HK-2 (cell line): ENCODE measurements around the gene ELAC1.
"Not testable (repeated sequence)": the region's sequence is repeated elsewhere in the genome, so short reads cannot be mapped to it uniquely, and the experiment has no call there.

ENCODE experiments used
- DNase-seq: peaks from one replicate; pipeline ENCODE4 v3.0.0-alpha.2; 2018; ENCODE audit not compliant: unreplicated experiment

The ELAC1 gene, protein sequence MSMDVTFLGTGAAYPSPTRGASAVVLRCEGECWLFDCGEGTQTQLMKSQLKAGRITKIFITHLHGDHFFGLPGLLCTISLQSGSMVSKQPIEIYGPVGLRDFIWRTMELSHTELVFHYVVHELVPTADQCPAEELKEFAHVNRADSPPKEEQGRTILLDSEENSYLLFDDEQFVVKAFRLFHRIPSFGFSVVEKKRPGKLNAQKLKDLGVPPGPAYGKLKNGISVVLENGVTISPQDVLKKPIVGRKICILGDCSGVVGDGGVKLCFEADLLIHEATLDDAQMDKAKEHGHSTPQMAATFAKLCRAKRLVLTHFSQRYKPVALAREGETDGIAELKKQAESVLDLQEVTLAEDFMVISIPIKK

DNA sequence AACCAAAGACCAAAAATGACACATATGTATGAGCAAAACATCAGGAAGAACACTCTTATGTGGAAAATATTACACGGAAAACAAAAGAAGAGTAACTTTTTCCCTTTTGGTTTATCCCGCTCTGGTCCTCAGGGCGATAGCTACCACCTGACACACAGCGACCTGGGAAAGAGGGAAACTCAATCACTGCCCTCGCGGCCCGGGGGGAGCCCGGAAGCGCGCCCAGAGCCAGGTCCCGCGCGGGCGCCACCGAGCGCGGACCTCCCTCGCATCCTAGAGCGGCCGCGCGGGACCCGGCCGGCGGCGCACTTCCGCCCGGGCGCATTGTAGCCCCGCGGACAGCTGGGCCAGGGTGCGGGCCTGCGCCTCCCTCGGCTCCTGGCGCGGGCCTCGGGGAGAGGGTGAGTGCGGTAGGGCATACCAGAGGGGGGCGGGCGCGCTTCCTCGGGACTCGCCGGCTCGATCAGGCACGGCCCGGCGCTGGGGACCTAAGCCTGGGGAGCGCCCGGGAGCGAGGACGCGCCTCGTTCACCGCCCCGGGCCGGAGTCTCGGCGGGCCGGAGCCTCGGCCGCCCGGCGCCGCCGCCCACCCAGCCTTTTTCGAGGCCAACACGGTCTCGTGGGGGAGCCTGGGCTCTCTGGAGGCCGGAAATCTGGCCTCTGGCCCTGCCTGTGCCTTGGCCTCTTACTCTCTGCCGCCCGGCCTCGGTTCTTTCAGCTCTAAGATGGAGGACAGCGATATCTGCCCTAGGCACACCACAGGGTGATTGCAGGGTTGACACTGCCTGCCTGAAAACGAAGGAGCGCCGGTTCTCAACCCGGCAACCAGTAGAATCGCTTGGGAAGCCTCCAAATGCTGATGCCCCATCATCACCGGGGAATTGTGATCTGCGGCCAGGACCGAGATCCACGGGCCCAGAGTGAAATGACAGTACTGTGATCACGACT is at the start of gene ELAC1:
Gene ELAC1, plus strand, starts transcription at position 327 of the 948 bp plus-strand sequence. CDS start 6,365 bp downstream, outside the sequence.
- peak; percentile 68 for DNase-seq

DNA sequence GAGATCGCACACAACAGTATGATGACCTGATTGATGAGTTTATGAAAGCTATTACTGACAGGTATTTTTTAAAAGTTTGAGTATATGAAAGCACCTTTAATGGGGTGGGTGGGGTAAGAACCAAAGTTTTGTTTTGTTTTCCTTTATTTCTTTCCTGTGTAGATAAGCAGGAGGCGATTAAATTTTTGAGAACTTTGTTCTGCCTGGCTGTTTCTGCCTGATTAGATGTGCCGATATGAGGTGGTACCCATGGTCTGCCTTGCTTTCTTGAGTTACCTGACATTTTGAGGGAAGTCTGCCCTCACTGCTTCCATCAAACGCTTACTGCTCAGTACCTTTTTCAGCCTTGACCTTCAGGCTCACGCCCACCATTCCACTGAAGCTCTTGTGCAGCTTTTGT is 49.7 kb upstream of the ELAC1 start:
- DNase-seq, result no peak

DNA sequence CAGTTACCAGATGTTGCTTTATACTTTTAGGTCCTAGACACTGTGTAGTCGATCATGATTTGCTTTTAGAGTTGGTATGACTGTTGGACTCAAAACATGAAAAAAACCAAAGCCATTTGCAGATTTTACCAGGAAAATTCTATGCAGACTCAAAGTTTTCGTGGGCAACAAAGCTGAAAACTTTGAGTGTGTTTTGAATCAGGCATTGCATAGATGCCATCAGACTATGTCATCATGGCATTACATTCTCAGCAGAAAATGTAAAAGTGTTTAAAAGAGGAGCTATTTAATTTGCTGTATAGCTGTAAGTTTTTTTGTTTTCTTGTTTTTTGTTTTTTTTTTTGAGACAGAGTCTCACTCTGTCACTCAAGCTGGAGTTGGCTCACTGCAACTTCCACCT is 43.5 kb upstream of the ELAC1 start:
- DNase-seq, result no peak

DNA sequence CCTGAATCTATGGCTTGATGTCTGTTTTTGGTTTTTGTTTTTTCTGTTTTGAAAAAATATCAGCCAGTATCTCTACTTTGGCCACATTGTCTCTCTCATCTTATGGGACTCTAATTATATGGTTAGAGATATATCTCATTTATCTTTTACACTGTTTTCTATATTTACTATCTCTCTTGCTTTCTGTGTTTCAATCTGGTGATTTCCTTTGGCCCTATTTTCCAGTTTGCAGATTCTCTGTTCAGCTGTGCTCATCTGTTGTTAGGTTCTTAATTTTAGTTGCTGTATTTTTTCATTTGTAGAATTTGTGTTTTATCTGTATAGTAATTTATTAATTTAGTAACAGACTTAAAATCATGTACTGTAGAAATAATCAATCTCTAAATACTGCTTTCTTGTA is 41.3 kb upstream of the ELAC1 start:
- DNase-seq, result no peak

DNA sequence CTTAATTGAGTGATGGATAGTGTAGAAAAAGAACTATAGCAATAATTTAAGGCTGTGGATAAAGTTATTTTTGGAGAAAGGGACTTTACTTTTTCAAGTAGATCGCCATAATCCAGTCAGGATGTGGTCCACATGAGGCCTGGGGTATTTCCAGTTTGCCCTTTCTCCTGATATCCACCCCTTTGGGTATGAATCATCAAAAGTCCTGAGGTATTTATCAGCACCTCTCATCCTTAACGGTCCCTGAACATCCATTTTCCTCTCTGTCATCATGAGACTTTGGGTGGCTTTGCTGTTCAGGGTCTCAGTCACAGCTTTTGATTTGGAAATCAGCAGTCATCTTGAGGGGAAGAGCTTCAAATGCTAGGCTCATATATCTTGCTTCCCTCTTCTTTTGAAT is 39.3 kb upstream of the ELAC1 start:
- peak; percentile 17 for DNase-seq

DNA sequence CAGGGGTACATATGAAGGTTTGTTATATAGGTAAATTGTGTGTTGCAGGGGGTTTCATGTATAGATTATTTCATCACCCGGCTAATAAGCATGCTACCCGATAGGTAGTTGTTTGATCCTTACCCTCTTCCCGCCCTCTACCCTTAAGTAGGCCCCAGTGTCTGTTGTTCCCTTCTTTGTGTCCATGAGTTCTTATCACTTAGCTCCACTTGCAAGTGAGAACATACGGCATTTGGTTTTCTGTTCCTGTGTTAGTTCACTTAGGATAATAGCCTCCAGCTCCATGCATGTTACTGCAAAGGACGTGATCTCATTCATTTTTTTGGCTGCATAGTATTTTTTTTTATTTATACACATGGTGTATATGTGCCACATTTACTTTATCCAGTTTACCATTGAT is 34.2 kb upstream of the ELAC1 start:
- DNase-seq, result no peak

DNA sequence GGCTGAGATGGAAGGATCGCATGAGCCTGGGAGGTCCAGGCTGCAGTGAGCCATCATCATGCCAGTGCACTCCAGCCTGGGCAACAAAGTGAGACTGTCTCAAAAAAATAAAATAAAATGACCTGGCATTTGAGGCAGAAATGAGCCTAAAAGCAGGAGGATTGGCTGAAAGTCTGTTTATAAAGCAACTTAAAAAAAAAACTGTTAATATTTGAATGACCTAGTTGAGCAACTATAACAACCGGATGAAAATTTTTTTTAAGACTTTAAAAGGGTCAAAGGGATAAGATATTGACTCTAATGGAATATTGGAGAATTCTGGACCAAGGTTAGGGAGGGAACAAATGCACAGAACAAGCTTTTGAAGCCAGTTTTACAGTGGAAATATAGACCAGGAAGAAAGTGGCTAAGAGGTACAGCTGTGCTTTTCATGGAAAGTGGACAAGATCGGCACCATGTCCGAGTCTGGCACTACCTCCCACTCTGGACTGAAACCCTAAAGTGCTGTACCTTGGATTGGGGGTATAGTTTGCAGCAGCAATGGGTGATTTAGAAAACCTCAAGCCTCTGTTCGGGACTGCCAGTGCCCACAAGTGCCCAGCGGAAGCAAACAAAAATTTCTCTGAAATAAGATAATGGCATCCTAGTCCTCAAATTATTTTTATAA is 33.2 kb upstream of the ELAC1 start:
- DNase-seq, result no peak

DNA sequence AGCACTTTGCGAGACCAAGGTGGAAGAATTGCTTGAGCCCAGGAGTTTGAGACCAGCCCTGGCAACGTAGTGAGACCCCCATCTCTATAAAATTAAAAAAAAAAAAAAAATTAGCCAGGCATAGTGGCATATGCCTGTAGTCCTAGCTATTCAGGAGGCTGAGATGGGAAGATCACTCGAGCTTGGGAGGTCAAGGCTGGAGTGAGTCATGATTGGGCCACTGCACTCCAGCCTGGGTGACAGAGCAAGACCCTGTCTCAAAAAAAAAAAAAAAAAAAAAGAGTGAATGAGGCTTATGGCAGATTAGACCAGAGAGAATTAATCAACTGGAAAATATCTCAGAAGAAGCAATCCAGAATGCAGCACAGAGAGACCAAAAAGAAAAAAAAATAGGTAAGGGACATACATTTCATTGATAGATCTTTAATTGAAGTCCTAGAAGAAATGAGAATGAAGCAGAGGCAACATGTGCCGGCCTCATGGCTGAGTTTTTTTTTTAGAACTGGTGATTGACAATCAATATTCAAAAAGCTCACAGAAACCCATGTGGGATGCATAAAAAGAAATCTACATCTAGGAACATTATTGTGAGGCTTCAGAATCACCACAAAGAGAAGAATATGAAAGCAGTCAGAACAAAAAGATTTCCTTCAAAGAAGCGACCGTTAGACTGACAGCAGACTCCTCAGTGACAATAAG is 32.2 kb upstream of the ELAC1 start:
- no peak for DNase-seq

DNA sequence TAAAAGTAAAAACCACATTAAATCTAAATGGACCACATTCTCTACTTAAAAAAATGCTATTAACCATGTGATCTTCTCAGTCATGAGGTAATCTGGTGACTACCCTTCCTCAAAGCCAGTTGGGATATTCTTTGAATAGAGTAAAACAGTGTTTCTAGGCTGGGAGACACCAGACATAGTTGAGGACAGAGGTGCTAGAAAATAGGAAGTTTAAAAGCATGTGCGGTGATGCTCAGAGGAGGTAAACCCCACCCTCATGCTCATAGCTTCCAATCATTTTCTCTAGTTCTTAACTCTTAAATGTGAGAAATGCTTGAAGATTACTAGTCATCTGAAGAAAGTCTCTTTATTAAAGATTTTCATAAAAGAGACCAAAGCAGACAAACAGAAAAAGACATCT is 30.7 kb upstream of the ELAC1 start:
- no peak for DNase-seq

DNA sequence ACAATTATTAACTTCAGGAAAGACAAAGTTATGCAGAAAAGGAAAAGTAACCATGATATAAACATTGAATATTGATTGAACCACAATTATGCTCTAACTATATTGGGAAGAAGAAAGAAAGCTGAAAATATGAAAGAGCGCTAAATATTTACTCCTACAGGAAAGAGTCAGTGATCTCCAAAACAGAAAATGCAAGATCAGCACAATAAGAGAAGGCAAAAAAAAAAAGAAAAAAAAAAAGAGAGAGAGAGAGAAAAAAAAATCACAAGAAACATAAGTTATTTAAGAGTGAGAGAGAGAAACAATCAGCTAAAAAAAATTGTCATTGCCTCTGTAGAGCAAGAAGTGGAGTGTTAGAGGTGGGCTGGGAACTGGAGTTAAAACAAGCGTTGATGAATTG is 28.9 kb upstream of the ELAC1 start:
- DNase-seq, result no peak

DNA sequence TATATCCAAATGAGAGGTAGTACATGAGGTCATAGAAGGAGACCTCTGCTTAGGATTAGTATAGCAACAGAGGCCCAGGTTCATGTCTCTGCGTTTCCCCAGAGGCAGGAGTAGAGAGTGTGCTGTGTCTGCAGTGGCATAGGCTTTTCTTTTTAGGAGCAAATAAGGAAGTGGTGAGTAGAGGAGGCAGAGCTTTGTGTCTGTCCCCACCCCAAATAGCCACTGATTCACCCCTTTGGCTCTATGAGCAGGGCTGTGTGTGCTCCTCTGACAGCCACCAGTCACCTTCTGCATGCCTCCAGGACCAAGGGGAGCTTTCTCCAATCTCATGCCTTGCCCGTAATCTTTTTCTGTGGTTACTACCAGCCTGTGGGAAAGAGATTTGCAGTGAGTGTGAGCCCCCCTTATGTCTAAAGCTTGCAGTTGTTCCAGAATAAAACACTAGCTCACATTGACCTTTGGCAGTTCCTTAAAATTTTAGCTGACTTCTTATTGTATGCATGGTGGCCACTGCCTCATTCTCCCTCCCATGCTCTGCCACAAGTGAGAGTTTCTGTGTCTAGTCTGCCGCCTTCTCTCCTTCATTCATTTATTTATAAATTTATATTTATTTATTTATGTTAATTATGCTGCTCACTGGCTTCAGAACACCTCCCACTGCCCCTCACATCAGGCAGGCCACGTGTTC is 23.5 kb upstream of the ELAC1 start:
- no peak for DNase-seq

DNA sequence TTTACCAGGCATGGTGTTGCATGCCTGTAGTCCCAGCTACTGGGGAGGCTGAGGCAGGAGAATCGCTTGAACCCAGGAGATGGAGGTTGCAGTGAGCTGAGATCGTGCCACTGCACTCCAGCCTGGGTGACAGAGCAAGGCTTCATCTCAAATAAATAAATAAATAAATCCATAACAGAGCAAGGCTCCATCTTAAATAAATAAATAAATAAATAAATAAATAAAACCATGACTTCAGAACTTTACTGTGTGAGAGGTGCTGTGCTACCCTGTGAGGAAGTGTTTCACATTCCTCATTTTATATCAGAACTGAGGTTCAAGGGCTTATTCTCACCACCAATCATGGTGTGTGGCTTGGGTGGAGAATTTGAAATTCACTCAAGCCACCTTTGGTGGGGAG is 21.9 kb upstream of the ELAC1 start:
- DNase-seq, result not testable (repeated sequence)

DNA sequence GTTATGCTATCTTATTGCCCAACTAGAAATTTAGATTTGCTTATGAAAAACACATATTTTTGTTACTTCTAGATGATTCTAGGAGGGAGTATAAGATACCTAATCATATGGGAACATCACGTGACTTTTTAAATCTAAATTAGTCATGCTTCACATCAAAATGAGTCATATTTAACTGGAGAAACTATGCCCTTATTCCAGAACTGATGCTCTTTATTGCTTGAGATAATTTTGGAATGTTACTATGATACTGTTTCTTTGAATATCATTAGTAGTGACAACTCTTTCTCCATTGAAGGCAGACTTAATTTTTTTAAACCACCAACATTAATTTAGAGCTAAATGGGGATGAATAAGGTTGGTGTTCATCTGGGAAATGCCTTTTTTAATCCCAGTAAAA is 19.9 kb upstream of the ELAC1 start:
- DNase-seq, result no peak

DNA sequence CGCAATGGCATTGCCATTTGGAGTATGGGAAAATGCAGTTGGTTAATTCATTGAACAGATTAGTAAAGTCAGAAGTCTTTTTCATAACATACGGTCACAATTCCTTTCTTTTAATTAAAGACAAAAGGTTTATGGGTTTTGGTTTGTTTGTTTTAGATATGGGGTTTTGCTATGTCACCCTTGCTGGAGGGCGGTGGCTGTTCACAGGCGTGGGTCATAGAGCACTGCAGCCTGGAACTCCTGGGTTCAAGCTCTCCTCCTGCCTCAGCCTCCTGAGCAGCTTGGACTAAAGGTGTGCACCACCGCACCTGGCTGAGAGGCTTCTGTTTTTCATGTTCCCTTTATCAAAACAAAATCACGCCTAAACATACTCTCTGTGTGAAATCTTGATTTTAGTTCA is 18.7 kb upstream of the ELAC1 start:
- no peak for DNase-seq

DNA sequence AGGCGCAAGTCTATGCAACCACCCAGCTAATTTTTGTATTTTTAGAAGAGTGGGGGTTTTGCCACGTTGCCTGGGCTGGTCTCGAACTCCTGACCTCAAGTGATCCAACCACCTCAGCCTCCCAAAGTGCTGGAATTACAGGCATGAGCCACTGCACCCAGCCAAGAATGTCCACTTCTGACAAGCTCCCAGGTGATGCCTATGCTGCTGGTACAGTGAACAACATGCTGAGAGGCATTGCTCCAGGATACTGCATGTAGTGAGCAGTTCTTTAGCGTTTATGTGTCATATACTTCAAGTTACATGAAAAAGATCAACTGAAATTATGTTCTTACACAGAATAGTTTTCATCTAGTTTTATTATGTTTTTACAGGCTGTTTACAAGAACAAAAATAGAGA is 17.2 kb upstream of the ELAC1 start:
- DNase-seq, result no peak

DNA sequence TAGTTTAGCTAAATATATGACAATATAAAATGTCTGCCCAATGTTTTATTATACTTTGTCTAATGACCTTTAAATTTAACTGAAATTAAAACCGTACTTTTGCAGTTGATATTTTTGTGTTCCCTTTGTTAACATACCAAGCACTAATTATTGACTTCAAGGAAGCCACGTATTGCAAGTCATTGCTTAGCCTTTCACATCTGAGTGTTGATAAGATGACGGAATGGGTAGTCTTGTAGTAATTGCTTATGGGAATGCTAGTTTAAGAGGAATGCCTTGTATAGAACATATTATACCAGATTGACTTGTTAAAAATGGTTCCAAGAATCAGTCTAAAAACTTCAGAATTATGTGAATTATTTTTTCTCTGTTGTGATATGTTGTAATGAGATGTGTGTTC is 14.0 kb upstream of the ELAC1 start:
- DNase-seq, result no peak

DNA sequence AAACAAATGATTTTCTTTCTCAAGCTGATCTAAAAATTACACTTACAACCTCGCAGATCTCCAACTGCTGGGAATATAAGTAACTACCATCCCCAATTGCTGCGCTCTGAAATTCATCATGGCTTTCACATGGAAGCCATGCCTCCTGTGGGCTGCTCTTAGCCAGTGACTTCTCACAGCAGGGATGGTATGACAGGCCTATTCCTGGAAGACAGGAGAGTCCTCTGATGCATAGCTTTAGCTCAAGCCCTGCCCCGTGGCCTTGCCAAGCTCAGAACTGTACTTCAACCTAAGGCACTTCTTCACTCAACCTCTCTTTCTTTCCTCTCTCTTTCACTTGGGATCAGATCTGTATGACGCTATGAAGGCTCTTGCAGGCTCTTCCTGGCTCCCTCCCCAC is 12.6 kb upstream of the ELAC1 start:
- no peak for DNase-seq

DNA sequence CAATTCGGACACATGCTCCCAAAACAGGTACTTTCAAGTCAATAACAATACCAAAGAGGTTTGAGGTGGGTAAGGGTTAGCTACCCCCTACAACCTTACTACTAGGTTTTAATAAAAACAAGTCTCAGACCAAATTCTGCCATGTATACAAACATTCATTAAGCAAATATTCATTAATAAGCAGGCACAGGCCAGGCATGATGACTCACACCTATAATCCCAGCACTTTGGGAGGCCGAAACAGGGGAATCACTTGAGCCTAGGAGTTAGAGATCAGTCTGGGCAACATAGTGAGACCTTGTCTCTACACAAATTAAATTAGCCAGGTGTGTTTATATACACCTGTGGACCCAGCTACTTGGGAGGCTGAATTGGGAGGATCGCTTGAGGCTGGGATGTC is 11.7 kb upstream of the ELAC1 start:
- no peak for DNase-seq

DNA sequence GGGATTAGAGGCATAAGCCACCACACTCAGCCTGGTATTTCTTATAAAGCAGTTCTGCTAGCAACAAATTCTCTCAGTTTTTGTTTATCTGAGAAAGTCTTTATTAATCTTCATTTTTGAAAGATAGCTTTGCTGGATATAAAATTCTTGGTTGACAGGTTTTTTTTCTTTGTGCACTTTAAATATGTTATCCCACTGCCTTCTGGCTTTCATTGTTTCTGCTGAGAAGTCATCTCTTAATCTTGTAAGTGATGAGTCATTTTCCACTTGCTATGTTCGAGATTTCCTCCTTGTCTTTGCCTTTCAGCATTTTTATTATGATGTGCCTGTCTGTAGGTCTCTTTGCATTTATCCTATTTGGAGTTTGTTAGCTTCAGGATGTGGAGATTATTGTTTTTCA is 5.9 kb upstream of the ELAC1 start:
- DNase-seq, result no peak

DNA sequence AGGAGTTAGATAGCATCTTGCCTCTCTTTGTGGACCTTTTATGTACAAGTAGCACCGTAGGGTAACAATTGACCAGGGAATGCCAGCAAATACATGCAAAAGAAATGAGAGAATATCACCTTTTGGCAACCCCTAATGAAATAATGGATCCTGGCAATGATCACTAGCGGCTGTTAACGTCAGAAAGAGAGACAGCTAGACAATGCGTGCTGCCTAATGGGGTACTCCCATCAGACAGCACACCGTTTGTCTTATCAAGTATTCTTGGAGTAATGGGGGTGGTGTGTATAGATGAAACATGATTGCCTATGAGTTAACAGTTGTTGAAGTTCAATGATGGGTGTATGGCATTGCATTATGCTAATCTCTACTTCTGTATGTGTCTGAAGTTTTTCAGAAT is 1.6 kb downstream of the ELAC1 start:
- DNase-seq, result no peak

DNA sequence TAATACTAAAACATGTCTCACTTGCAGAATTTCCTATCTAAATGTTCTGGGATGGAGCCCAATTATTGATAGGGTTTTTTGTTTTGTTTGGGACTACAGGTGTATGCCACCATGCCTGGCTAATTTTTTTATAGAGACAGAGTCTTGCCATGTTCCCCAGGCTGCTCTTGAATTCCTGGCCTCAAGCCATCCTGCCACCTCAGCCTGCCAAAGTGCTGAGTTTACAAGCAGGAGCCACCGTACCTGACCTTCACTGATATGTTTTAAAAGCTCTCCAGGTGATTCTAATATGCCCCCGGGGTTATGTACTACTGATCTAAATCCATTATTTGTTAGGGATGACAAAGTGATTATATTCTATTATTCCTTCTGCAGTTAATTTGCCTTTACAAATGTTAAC is 2.2 kb downstream of the ELAC1 start:
- DNase-seq, result no peak
